HG03097 (cell line): ENCODE measurements around the gene SLC35F1.
A peak's percentile ranks its signal among the peaks of the same experiment; 100 is the strongest.
"Not testable (repeated sequence)": the region's sequence is repeated elsewhere in the genome, so short reads cannot be mapped to it uniquely, and the experiment has no call there.

ENCODE experiments used
- ATAC-seq: cut with Tn5 transposase; IDR thresholded peaks from one replicate; pipeline ENCODE4 v1.9.1; 2021; ENCODE audit not compliant: unreplicated experiment, low FRiP score

SLC35F1 gene

DNA sequence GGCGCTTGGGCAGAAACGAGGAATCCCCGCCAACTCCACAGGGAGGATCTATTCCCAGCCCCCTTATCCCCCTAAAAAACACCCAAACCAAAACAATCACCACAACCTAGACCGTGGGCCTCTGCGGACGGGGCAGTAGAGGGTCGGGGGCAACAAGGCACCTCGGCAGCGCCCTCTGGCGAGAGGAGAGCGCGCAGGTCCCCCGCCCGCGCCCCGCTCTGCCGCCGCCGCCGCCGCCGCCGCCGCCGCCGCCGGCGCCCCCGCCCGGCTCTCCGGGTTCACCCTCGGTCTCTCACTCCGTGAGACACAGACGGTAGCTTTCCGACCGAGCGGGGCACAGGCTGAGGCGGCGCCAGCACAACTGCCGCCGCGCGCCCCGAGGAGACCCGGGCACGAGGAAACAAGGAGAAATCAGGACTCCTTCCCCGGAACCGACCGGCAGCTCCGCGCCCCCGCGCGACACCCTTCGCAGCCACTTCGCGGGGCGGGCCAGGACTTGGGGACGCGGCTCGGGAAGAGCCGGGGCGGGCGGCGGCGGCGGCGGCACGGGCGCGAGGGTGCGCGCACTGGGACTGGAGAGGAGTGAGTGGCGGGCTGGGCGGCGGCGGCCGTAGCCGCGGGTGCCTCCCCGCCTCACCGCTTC, at the start of gene SLC35F1:
Gene SLC35F1, plus strand, starts transcription at position 307 of the 643 bp plus-strand sequence.
- peak; percentile 67 for ATAC-seq

DNA sequence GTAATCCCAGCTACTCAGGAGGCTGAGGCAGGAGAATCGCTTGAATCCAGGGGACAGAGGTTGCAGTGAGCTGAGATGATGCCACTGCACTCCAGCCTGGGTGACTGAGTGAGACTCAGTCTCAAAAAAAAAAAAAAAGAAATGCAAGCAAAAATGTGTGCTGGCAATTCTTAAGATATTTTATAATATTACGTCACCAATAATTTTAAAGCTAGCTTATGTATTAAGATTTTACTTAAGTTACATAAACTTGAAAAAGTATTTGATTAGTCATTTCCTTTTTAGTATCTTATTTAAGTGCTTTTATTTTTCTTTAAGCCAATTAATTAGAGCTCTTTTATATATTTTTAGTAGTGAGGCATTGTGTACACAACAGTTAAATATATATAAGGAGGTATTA, 48.5 kb upstream of the SLC35F1 start:
- ATAC-seq: not testable (repeated sequence)

DNA sequence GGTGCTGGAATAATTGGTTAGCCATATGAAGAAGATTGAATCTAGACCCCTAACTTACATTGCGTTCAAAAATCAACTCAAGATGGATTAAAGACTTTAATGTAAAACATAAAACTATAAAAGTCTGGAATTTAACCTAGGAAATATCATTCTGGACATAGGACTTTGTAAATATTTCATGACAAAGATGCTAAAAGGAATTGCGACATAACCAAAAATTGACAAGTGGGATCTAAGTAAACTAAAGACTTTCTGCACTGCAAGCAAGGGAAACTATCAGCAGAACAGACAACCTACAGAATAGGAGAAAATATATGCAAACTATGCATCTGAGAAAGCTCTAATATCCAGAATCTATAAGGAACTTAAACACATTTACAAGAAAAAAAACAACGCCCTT, 45.5 kb upstream of the SLC35F1 start:
- no peak for ATAC-seq

DNA sequence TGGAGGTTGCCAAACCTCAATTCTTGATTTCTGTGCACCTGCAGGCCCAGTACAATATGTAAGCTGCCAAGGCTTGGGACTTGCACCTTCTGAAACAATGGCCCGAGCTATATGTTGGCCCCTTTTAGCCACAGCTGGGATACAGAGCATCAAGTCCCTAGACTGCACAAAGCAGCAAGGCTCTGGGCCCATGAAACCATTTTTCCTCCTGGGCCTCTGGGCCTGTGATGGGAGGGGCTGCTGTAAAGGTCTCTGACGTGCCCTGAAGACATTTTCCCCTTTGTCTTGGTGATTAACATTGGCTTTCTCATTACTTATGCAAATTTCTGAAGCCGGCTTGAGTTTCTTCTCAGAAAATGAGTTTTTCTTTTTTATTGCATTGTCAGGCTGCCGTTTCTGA, 40.5 kb upstream of the SLC35F1 start:
- no peak for ATAC-seq

DNA sequence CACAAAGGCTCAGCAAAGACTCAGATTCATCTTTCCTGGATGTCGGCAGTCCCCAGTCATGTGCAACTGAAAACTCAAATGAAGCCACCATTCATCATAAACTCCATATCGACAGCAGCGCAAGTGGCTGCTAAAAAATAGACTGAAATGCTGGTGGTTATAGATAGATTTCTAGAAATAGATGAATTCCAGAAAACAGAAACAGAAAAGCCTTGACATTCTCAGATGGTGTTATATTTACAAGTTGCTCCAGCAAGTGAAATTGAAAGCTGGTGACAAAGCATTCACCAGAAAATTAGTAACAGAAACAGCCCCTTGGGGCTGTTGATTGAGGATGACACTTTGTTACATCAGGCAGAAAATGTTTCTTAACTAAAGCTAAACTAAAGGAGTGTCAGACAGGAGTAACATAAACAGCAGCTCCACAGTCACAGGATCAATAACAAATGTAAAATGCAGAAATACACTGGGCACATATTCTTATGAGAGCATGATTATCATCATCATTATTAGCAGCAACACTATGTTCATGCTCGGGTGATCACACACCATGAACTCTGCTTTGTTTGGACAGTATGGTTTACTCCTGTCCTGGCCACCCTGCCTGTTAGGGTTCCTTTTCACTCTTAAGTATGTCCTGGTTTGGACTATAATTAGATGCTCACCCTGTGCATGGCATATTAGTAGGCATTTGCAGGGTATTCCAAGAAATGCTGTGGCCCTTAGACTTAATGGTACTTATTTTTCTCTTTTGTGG, 36.4 kb upstream of the SLC35F1 start:
- peak; percentile 95 for ATAC-seq

DNA sequence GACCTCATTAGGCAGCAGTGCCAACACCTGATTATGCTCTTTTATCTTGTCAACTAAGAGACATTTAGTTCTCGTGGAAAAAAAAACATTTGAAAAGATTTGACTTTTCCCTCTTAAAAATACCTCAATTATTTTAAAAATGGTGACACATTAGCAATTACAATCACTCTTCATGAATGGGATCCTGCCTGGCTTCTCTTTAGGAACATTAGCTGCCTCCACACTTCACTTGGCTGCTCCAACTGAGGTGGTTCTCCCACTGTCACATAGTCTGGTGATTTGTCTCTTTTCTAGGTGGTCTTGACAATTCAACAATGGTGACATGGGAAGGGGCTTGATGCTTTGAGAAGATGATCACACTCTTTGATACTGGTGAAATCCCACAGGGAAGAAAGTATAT, 26.2 kb upstream of the SLC35F1 start:
- ATAC-seq: no peak

DNA sequence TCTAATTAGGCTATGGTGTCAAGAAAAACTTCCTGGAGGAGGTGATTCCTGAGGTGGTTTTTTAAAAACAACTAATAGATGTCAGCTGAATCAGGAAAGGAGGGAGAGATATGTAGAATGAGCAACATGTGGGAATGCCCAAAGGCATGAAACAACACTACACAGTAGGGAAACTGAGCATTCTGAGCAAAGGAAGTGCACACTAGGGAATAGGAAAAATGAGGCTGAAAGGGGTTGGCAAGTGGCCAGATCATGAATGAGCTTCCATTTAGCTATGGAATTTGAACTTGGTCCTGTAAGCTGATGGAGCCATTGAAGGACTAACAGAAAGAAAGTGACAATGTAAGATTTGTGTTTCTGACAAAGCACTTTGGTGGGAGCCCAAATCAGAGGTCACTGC, 16.9 kb upstream of the SLC35F1 start:
- ATAC-seq: no peak

DNA sequence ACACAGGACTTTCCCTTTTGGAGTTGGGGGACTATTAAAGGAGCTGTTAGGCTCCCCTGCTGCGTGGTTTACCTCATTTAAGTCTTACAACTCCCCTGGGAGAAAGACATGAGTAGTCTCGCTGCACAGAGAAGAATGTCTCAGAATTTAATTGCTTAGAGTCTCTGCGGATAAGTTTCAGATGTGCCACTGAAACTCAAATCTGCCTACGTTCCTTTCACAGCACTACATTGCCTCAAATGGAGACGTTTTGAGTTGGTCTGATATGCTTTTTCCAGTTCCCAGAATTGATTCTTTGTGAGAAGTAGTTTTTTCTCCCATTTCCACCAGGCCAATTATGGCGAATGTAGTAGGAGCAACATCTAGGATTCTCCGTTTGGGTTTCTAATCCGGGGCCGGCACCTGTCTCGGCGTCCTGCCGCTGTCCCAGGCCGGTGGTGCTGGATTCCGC, 532 bp upstream of the SLC35F1 start:
- peak; percentile 21 for ATAC-seq

DNA sequence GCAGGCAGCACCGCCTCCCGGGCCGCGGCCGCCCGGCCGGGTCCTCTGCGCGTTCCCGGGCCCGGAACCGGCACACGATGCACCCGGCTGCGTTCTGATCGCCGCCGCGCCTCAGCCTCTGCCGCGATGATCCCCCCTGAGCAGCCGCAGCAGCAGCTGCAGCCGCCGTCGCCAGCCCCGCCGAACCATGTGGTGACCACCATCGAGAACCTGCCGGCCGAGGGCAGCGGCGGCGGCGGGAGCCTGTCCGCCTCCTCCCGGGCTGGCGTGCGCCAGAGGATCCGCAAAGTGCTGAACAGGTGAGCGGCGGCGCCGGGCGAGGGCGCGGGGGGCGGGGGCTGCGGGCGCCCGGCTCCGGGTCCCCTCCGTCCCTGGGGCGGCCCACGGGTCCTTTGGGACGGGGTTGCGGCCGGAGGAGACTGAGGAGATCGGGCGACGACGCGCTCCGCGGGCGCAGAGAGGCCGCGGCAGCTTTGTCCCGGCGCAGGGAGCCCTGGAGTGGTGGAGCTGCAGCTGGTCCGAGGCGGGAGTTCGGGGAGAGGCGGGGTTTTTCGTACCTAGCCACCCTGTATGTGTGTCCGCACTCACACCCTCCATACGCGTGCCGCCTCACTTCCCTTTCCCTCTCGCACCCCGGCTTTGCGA, 659 bp downstream of the SLC35F1 start:
- ATAC-seq: peak; percentile 19

DNA sequence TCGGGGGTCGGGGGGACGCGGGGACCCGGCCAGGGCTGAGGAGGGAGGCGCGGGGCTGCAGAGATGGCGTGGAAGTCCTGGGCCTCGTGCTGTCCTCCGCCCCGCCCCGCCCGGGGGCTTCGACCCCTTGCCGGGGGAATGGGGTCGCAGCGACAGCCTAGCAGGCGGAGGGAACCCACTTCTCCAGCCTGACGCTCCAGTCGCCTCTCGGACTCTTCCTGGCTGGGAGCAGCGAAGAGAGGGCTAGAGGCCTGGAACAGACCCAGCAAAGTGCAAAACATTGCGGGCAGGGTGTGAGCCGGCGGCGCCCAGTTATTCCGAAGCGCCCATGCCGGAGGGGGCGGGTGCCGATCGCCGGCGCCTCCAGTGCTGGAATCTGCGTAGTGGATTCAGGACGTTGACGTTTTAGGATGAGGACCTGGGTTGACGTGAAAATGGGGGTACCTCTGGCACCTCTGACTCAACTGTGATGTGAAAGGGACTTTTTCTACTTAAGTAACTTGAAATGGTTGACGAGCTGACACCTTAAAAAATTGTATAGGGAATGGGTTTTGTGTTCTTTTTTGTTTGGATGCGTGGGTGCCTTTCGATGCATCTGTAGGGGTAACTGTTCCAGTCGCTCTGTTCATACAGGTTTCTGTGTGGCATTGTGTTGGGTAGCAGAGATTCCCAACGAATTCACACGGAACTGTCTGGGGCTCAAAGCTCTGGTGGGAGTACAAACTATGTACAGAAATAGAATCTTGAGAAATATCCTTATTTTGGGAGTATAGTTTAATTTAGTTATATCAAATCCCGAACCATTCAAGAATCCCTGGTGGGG, 1.4 kb downstream of the SLC35F1 start:
- ATAC-seq: no peak

DNA sequence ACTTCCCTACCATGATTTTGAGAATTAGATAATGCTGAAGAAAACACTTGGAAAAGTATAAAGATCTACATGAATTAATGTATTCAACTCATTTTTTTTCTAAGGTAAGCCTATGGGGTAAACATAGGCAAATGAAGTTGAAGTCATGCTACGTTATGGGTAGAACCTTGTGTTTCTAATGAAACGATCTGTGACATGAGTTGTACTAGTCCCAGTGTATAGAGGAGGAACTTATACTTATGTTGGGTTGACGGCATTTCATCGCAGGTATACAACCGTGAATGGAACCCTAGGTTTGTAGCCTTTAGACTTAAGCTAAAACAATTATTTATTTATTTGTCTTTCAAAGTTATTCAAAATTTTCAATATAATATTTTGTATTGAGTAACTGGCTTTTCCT, 2.6 kb downstream of the SLC35F1 start:
- ATAC-seq: no peak

DNA sequence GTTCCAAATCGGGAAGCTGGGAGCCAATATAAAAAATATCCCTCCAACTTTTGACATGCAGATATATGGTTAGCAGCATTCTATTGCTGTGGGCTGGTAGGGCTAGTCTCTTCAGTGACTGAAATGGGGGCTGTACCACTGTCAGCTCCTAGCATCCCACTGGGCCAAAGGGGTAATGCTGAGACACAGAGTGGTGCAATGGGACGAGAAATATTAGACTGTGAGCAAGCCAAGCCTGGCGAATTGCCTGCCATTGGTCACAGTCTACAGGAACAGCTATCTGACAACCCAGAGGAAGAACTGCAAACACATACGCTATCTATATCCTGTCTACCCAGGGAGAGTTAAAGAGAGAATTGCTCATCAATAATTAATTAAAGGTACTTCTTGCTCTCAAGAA, 3.5 kb downstream of the SLC35F1 start:
- ATAC-seq: no peak

DNA sequence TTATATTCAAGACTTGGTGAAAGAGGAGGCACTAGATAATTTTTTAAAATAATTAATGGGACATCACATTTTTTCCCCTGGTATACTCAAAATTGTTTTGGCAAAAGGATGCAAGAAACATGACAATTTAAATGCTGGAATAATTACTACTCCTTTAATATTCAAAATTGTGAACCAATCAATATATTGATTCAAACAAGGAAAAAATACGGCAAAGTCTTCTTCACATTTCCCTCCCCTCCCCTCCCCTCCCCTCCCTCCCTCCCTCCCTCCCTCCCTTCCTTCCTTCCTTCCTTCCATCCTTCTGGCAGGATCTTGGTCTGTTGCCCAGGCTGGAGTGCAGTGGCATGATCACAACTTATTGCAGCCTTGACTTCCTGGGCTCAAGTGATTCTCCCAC, 4.1 kb downstream of the SLC35F1 start:
- ATAC-seq: no peak

DNA sequence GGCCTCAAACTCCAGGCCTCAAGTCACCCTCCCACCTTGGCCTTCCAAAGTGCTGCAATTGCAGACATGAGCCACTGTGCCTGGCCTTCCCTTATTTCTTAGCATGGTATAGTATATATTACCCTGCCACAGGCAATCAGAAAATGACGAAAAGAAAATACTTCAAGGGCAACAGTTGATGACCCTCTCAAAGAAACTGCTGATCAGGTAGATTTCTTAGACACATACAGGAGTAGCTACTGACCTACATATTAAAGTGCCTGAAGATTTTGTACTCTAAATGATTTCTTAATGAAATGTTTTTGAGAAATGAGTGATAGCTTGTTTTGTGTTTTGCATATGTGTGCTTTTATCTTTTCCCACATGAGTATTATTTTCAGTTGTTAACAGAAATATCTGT, 4.6 kb downstream of the SLC35F1 start:
- ATAC-seq: no peak

DNA sequence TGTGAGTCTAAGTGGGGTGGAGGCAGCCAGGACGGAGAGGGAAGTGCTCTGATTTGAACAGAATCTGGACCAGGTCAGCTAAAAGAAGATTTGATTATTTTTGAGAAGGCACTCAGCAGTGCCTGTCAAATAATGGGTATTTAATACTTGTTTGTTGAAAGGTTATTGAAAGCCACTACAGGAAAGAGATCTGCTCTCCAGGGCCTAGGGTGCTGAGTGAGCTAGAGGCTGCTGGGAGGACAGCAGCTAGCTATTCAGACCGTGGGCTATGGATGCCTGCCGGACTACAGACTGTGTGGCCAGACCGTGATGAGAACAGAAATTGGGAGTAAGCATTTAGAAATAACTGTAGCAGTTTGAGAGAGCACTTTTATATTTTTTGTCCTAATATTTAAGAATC, 8.8 kb downstream of the SLC35F1 start:
- no peak for ATAC-seq

DNA sequence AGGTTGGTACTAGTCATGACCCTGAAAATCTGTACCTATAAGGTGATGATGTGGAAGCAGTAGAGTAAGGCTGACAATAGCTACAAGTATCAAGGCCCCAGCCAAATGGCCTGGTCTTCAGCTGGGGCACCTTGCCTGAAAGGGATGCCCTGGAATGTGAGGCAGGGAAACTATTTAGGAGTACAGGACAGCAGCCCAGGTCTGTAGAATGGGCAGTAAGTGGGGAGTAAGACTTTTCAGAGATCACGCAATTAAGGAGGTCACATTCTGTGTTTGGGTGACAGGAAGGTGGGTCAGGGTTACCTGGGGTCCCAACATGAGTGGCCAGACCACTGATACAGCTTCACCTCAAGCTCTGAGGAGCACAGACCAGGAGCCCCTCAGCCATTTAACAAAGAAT, 9.4 kb downstream of the SLC35F1 start:
- ATAC-seq: no peak

DNA sequence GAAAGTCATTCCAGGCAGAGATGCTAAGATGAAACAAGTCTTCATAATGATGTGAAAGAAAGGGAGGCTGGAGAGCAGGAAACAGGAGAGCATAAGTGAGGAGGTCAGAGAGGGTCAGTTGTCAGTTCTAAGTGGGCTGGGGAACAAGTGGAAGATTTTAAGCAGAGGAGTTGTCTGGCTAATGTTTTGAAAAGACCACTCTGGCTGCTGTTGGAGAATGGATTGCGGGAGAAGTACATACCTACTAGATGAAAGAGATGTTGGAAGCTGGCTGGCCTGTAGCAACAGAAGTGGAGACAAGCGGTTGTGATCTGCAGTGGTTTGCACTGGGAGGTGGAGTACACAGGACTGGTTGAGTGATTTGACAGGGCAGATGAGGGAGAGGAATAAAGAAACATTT, 10.1 kb downstream of the SLC35F1 start:
- no peak for ATAC-seq

DNA sequence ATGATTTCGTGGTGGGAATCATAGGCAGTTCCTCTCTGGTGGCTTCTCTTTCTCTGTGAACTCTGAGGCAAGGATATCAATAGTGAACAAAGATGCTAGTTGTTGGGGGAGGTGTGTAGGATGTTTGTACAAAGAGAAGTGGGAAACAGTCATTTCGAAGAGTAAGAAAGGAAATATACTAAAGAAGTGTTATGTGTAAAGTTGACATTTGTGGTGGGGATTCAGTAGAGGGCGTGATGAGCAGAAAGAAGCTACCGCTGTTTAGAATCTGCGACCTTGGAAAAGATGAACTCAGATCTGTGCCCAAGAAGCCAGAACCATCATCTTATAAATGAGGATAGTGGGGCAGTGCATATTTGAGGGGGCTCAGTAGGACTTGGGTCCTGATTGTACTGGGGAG, 11.4 kb downstream of the SLC35F1 start:
- no peak for ATAC-seq

DNA sequence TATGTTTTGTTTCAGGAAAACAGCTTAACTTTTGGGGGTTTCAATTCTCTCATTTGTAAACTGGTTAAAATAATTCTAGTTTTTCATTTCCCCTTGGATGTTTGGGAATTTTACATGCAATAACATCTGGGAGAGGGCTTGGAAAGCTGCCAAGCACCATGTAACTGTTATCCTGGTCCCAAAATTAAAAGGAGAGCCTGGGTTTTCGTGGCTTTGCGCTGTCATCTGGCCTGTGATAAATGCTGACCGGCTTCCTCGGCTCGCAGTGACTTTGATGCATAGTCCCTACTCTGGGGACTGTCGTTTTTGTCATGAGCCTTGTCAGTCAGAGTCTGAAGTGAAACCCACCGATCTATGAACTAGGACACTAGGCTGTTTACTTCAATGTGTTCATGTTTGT, 12.2 kb downstream of the SLC35F1 start:
- no peak for ATAC-seq

DNA sequence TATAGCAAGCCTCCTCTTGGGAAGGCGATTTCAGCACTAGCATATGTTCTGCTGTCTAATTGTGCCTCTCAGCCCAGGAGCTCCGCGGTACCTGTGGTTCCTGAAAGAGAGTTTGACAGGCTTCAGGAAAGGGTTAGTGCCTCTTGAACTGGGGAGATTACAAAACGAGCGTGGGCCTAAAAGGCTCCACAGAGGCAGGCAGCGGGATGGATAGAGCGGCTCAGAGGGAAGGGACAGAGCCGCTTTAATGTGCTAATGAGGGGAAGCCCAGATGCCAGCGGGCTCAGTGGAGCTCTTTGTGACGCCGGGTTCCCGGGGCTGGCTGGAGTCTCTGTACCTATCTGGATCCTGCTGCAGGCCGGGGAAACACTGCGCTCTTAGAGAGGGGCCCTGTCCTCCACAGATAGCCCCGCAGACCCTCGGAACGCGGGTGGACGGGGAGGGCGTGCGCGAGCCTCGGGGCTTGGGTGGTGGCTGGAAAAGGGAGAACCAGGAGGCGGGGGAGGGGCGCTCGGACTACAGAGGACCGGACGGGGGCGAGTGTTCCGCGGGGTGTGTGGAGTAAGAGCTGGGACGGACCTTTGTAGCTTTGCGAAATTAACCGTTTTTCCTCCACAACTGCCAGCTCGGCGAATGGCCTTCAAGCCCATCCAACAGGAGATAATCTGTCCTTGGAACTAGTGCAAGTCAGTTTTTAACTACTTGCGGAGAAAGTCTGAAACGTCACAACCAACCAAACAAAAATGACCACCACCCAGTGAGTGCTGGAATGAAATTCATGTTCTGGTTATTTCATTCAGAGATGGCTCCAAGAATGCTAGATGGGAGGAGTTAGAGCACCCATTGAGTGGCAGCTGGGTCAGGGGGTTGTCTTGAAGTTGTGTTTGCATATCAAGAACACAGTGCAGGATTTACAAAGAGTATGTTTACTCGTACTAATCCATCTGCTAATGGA, 13.0 kb downstream of the SLC35F1 start:
- no peak for ATAC-seq
